ENCODE measurements around the gene WDR5.

WDR5 gene

DNA sequence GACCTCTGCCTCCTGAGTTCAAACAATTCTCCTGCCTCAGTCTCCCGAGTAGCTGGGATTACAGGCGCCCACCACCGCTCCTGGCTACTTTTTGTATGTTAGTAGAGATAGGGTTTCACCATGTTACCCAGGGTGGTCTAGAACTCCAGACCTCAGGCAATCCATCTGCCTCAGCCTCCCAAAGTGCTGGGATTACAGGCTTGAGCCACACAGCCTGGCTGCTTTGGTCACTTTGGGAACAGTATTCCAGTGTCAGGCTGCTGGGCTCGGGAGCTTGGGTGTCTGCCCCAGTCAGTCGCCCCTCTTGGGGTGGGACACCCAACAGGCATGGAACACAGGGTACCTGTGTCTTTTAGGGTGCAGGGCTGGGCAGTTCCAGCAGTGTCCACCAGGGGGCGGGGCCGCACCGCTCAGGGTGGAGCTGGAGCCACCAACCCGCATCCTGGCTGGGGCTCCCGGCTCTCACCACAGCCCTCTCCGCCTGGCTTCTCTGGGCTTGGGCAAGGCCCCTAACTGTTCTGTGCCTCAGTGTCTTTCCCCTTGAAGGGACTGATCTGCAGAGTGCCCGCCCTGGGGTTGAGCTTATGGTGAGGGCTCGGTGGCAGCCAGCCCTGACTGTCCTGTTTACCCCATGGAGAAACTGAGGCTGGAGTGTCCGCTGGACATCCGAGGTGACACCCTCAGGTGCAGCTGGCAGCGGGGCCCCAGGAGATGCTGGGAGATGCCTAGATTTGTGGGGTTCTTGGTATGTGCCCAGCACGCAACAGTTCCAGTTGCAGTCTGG lies 34.8 kb downstream of the WDR5 start:
- TF ChIP-seq CTCF (IDR thresholded peaks at IDR 0.05; ENCODE audit: borderline replicate concordance, insufficient read depth, low read depth, low read length), result no peak
- H3K4me3 ChIP-seq (ENCODE audit: low read depth, low read length), result no peak overlapping the region

- H3K4me3 ChIP-seq (ENCODE audit: low read depth, low read length), result no peak overlapping the region
- TF ChIP-seq CTCF (IDR thresholded peaks at IDR 0.05; ENCODE audit: borderline replicate concordance, insufficient read depth, low read depth, low read length), result no peak
These were observed 35.7 kb downstream of the WDR5 start for GRCh38 chr9:134171316-134172197.

DNA sequence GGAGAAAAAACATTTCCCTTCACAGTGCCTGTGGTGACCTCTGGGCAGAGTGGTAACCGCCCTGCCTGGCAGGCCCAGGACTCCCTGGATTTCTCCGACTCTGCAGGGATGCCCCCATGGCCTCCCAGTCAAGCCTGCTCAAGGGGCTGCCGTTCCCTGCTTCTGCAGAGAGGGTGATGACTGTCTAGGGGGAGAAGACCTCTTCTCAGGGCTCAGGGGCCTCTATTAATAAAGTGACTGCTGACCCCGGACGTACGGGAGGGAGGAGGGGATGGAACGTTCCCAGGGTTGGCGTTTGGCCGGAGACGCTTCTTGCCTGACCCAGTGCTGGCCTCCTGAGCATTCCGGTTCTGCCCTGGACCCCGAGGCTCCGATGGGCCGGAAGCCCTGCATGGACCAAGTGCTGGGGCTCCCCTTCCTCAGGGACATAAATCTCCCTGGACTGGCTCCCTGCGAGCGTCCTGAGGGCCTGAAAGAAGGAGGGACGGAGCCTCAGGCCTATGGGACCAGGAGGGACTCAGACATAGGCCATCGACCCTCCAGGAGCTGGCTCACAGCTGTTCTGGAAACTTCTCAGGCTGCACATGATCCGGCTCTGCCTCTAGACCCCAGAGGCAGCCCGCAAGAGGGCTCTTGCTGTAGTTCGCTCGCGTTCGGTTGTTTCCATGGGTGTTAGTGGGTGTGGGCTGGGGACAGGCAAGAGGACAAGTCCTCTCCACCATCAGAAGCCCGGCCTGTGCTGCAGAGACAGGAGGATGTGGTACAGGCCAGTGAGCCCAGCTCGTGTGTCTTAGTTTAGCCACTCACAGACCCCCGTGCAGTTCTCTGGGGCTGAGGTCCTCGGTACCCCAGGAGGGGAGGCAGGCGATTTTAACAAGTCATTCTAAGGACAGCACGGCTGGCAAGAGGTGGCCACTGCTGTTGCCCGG lies 36.6 kb downstream of the WDR5 start:
- no peak overlapping the region for H3K4me3 ChIP-seq (ENCODE audit: low read depth, low read length)
- TF ChIP-seq CTCF (IDR thresholded peaks at IDR 0.05; ENCODE audit: borderline replicate concordance, insufficient read depth, low read depth, low read length), result no peak

GRCh38 chr9:134173127-134174072 lies 37.5 kb downstream of the WDR5 start:
- no peak overlapping the region for H3K4me3 ChIP-seq (ENCODE audit: low read depth, low read length)
- no peak for TF ChIP-seq CTCF (IDR thresholded peaks at IDR 0.05; ENCODE audit: borderline replicate concordance, insufficient read depth, low read depth, low read length)

- TF ChIP-seq CTCF (IDR thresholded peaks at IDR 0.05; ENCODE audit: borderline replicate concordance, insufficient read depth, low read depth, low read length), result no peak
- no peak overlapping the region for H3K4me3 ChIP-seq (ENCODE audit: low read depth, low read length)
These were observed 38.2 kb downstream of the WDR5 start for GRCh38 chr9:134174073-134174449.
